ENCODE results near the gene ZNF296. TPM values are rescaled to one million over a fixed set of nuclear protein-coding genes. Genes with fewer than 3 reads are reported as not detected.

The ZNF296 gene
- total and polyA plus RNA-seq, 2 of the 13 experiments (the other 11 are each of a cell fraction or from before 2014, with no cell fraction given): 0.26 to 0.62 TPM

DNA sequence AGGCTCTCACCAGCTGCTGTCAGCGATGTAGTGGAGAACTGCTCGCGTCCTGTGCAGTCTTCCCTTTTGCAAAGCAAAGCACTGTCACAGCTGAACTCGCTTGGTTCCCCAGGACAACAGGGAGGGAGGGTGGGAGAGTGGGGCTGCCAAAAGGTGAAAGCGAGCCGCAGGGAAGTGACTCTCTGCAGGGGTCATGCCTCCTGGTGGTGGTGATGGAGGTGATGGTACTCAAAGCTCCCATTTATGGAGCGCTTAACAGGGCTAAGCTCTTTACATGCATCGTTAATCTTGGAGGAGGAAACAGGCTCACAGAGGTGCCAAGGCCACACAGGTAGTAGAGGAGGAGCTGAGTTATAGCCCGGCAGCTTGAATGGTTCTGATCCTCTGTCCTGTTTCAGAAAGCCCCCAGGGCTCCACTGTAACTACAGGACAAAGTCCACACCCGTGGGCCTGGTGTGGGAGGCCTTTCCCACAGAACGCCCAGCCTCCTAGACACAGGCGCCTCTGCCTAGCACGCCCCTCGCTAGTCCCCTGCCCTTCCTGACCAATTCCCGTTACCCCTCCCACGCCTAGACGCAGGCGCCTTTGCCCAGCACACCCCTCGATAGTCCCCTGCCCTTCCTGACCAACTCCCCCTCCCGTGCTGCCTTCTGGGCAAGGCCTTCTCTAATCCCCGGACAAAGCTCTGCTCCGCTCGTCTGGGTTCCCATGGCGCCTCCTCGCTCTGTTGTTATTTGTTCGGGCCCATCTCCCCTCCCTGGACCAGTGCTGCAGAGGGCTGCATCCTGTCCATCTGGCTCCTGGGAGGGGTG lies 27.4 kb upstream of the ZNF296 start (continued):
- no peak for TF ChIP-seq THRA (CRISPR knock-in tag; IDR thresholded peaks at IDR 0.05; ENCODE audit: borderline replicate concordance)
- TF ChIP-seq BCL3 (CRISPR knock-in tag; IDR thresholded peaks at IDR 0.05): no peak
- no peak for TF ChIP-seq NFKBIZ (CRISPR knock-in tag; IDR thresholded peaks at IDR 0.05)
- no peak for TF ChIP-seq ZFP36L1 (CRISPR knock-in tag; IDR thresholded peaks at IDR 0.05)
- TF ChIP-seq ZNF326 (CRISPR knock-in tag; IDR thresholded peaks at IDR 0.05; ENCODE audit: borderline replicate concordance): no peak
- TF ChIP-seq ELF4 (CRISPR knock-in tag; IDR thresholded peaks at IDR 0.05; ENCODE audit: borderline replicate concordance): no peak
- no peak for TF ChIP-seq ZNF709 (CRISPR knock-in tag; IDR thresholded peaks at IDR 0.05)
- no peak for TF ChIP-seq ETV6 (CRISPR knock-in tag; conservative IDR thresholded peaks at IDR 0.05)
- no peak for TF ChIP-seq ZNF816 (CRISPR knock-in tag; IDR thresholded peaks at IDR 0.05; ENCODE audit: borderline replicate concordance)
- no peak; the same call in 1 of the 2 replicates for TF ChIP-seq TSC22D2 (CRISPR knock-in tag; IDR thresholded peaks at IDR 0.05; ENCODE audit: borderline replicate concordance)
- no peak for TF ChIP-seq TBX2 (CRISPR knock-in tag; IDR thresholded peaks at IDR 0.05; ENCODE audit: borderline replicate concordance)
- no peak for TF ChIP-seq HOXA9 (CRISPR knock-in tag; IDR thresholded peaks at IDR 0.05; ENCODE audit: borderline replicate concordance)
- no peak for TF ChIP-seq NFE2L2 (IDR thresholded peaks at IDR 0.05; ENCODE audit: low read length)
- no peak for TF ChIP-seq RNF219 (CRISPR knock-in tag; IDR thresholded peaks at IDR 0.05)
- peak; percentile 61; the same call in 1 of the 2 replicates for TF ChIP-seq REPIN1 (CRISPR knock-in tag; IDR thresholded peaks at IDR 0.05; ENCODE audit: borderline replicate concordance, low read depth)
- no peak for TF ChIP-seq BRCA1 (CRISPR knock-in tag; IDR thresholded peaks at IDR 0.05)
- no peak for TF ChIP-seq THAP8 (CRISPR knock-in tag; IDR thresholded peaks at IDR 0.05; ENCODE audit: borderline replicate concordance)
- TF ChIP-seq ZNF597 (CRISPR knock-in tag; IDR thresholded peaks at IDR 0.05): no peak
- TF ChIP-seq, protein P1, sequence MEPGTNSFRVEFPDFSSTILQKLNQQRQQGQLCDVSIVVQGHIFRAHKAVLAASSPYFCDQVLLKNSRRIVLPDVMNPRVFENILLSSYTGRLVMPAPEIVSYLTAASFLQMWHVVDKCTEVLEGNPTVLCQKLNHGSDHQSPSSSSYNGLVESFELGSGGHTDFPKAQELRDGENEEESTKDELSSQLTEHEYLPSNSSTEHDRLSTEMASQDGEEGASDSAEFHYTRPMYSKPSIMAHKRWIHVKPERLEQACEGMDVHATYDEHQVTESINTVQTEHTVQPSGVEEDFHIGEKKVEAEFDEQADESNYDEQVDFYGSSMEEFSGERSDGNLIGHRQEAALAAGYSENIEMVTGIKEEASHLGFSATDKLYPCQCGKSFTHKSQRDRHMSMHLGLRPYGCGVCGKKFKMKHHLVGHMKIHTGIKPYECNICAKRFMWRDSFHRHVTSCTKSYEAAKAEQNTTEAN (CRISPR knock-in tag; conservative IDR thresholded peaks at IDR 0.05): no peak
- no peak for TF ChIP-seq CREM (IDR thresholded peaks at IDR 0.05)
- TF ChIP-seq CREM (CRISPR knock-in tag; IDR thresholded peaks at IDR 0.05): no peak
- peak; percentile 77 for TF ChIP-seq HDAC2 (CRISPR knock-in tag; IDR thresholded peaks at IDR 0.05)
